IPS DF 4.7 (cell line): ENCODE data around the gene KLK15.
"Not testable (repeated sequence)": the region's sequence is repeated elsewhere in the genome, so short reads cannot be mapped to it uniquely, and the experiment has no call there.

Source experiments
- DNase-seq: peaks from one replicate; pipeline ENCODE4 v3.0.0-alpha.2; 2013; ENCODE audit warnings: low spot score; ENCODE audit errors: extremely low read depth

KLK15 gene

DNA sequence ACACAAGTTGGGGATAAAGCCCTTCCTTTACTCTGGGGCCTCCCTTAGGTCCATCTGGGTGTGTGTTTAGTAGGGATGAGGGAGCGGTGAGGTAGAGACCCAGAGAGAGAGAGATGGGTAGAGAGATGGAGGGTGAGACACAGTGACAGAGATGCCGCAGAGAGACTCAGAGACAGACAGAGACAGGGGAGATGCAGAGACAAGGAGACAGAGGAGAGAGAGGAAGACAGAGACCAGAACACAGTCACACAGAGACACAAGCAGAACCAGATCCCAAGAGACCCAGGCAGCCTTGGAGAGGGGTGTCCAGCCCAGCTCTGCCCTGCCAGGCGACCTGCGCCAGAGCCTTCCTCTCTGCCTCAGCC is 12.1 kb downstream of the KLK15 start:
- DNase-seq = no peak

GRCh38 chr19:50820549-50821247 is 12.7 kb downstream of the KLK15 start:
- DNase-seq = no peak

DNA sequence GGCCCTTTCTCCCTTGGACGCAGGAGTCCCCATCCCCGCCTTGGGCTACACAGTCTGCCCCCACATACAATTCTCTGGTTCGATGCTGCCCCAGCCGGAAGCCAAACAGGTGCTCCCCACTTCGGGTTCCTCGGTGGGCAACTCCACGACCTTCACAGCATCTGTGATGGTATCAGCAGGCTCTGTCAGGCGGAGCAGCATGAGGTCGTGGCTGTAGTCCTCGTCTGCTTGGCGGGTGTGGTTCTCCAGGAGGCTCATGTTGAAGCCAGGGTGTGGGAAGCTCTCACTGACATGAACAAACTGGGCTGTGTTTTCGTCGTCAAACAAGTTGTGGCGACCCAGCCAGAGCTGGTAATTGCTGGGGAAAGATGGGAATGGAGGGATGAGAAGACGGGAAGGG is 13.3 kb downstream of the KLK15 start:
- no peak for DNase-seq

- DNase-seq = no peak
These were observed 13.7 kb downstream of the KLK15 start for GRCh38 chr19:50819636-50820035.

DNA sequence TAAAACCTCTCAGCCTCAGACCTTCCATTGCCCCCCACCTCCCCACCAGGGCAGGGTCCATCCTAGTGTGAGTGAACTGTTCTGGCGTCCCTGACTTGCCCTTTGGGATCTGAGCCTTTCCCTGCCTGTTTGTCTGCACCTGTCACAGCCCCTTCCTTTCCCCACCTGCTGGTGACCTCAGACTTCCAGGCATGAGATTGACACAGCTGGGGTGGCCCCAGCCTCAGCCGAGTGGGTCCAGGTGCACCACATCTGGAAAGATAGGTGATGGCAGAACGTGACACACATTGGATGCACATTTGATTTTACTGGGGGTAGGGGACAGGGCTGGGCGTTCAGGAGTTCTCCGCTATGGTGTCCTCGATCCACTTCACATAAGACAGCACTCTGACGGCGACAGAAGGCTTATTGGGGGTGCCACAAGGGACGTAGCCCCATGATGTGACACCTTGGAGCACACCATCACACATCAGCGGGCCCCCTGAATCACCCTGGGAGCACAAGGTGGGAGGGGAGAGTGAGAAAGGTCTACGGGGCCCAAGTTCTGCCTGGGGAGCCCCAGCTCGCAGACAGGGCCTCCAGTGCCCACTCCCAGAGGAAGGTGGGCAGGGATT is 14.4 kb downstream of the KLK15 start:
- DNase-seq = no peak

- no peak for DNase-seq
These were observed 15.2 kb downstream of the KLK15 start for GRCh38 chr19:50817941-50818858.

GRCh38 chr19:50815439-50815838 is 17.9 kb downstream of the KLK15 start:
- DNase-seq = no peak

DNA sequence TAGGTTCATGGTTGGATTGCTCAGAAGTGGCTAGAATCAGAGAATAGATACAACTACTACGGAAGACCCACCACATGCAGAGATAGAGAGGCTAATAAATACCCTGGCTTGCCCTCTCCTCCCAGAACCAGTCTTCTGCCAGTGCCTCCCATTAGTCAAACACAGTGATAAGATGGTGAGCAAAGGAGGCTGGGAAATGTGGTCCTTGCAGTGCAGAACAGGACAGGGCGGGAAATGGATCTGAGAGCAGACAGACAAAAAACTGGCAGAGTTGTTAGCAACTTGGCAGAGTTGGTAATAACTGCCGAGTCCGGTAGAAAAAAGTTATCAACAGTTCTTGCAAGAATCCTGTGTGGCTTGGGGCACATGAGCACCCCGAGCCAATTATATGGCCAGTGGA is 18.5 kb downstream of the KLK15 start:
- DNase-seq = no peak

DNA sequence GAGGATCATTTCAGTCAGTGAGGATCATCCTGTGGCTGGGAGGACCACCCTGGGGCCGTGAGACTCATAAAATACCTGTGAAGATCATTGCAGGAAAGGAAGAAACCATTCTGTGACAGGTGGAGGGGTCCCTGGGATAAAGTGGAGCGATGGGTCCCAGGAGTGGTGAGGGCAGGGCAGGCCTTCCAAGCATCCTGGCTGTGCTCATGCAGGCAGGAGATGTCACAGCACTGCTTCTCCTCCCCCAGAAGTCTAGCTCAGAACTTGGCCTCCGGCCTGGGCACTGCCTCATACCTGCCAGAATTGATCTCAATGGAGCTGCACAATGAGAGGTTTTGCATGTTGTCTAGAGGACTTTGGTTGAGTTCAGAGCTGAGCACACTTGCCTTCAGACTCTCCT is 20.9 kb downstream of the KLK15 start:
- no peak for DNase-seq

DNA sequence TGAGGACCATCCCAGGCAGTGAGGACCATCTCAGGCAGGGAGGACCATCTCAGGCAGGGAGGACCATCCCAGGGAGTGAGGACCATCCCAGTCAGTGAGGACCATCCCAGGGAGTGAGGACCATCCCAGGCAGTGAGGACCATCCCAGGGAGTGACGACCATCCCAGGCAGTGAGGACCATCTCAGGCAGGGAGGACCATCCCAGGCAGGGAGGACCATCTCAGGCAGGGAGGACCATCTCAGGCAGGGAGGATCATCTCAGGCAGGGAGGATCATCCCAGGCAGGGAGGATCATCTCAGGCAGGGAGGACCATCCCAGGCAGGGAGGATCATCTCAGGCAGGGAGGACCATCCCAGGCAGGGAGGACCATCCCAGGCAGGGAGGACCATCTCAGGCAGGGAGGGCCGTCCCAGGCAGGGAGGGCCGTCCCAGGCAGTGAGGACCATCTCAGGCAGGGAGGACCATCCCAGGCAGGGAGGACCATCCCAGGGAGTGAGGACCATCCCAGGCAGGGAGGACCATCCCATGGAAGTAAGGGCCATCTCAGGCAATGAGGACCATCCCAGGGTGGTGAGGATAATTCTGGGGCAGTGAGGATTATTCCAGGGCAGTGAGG is 21.6 kb downstream of the KLK15 start:
- DNase-seq = not testable (repeated sequence)

DNA sequence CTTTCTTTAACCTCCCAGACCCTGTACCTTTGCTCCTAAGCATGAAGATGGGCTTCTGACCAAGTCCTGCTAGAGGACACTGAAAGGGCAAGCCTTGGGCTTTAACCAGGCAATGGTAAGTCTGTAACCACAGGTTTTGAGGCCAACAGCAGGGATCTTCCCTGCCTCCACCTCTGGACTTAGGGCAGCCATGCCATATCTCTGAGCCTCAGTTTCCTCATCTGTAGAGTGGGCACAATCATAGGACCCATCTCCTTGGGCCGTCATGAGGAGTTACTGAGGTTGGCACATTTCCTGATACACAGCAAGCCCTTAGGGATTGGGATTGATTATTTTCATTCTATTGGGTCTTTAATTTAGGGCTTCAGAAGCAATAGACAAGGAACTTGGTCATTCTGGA is 24.5 kb downstream of the KLK15 start:
- no peak for DNase-seq

GRCh38 chr19:50804420-50805272 is 28.7 kb downstream of the KLK15 start:
- no peak for DNase-seq

DNA sequence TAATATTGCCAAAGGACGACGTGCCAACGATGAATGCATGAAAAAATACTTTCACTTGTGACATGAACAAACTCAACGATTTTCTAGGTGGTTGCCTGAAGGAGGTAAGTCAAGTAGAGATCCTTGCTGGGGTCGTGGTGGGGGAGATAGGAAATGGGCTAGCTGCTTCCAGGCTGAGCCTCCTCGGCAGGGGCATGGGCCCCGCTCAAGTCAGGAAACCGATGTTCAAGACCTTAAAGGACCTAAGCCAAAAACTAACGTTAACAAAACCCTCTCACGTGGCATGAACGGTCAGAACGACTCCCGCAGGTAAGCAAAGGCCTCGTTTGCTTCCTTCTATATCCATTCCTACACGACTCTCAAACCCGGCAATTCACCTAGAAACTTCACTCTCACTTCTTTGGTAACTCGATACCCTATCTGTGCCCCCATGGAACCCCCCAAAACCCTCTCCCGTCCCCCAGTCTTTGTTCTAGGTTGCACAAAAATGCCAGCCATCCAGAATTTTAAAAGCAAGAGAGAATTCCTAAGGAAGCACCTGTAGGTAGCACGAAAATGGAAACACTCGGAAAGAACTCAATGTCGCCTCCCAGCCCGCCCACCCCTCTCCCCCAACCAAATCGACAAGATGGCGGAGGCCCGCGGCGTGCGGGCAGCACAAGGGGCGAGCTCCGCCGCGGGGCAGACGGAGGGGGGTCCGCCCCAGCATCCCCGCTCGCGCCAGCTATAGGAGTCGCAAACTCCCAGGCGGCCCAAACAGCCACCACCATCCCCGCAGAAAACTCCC is 29.5 kb downstream of the KLK15 start:
- DNase-seq = no peak

- DNase-seq = no peak
These were observed 32.3 kb downstream of the KLK15 start for GRCh38 chr19:50801107-50801506.

GRCh38 chr19:50799547-50799851 is 33.9 kb downstream of the KLK15 start:
- DNase-seq = no peak

DNA sequence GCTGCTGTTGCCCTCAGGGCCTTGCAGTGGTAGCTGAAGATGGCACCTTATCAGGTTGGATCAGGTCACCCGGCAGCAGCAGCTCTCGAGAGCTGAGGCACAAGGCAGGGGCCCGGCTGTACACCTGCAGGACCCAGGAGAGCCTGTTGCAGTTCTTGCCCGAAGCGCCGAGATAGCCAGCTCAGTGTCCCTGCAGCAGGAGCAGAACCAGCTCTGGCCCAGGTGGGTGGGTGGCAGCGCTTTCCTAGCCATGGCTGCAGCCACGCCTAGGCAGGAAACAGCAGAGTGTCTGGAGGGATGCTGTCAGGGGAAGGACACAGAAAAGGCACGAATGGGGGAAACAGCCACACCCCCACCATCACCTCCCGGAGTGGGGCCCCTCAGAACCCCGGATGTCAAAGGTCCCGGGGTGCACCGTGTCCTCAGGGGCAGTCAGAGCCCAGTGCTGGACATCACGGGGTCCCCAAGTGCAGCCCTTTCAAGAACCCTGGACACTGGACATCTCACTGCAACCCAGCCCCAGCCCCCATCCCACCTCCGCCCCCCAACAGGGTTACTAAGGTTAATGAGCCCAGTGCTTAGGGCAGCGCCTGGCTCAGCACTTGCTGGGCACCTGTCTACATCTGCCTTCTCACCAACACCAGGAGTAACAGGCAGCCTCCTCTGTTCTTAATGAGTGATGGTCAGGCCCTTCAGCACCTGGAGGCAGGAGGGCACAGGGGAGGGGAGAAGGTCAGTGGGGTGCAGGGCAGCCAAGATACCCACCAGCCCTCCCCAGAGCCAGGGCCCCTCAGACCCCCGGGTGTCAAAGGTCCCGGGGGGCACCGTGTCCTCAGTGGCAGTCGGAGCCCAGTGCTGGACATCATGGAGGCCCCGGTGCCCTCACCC is 34.5 kb downstream of the KLK15 start:
- DNase-seq = no peak

- no peak for DNase-seq
These were observed 35.4 kb downstream of the KLK15 start for GRCh38 chr19:50797781-50798658.

DNA sequence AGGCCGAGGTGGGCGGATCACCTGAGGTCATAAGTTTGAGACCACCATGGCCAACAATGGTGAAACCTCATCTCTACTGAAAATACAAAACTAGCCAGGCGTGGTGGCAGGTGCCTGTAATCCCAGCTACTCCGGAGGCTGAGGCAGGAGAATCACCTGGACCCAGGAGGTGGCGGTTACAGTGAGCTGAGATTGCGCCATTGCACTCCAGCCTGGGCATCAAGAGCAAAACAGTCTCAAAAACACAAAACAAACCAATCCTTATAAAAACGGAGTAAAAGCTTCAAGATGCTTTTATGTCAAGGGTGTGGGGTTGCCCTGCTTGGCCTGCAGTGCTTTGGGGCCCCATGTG is 36.0 kb downstream of the KLK15 start:
- no peak for DNase-seq
